Karpas-422 (cell line): ENCODE measurements around the gene SEMA7A. TPM values are rescaled to one million over a fixed set of nuclear protein-coding genes. Genes with fewer than 3 reads are reported as not detected.

Experiments used
- DNase-seq: peaks from one replicate; pipeline ENCODE4 v3.0.0-alpha.2; 2015
- H2AFZ ChIP-seq: fragments of 200-600 bp; sonication (generic); 2 replicates; pipeline ENCODE4 v1.6.1; 2014; ENCODE audit warnings: antibody characterized with exemption, low read length, mixed read lengths
- H3K27ac ChIP-seq: fragments of 200-600 bp; sonication (generic); 2 replicates; pipeline ENCODE4 v1.5.1; 2014; ENCODE audit warnings: mild to moderate bottlenecking, low read length, moderate library complexity
- H3K27me3 ChIP-seq: fragments of 200-600 bp; sonication (generic); 2 replicates; pipeline ENCODE4 v1.6.1; 2014; ENCODE audit warnings: low read length, mixed read lengths
- H3K36me3 ChIP-seq: fragments of 200-600 bp; sonication (generic); 2 replicates; pipeline ENCODE4 v1.6.1; 2014; ENCODE audit warnings: low read length, mixed read lengths; ENCODE audit not compliant: insufficient read depth
- H3K4me1 ChIP-seq: fragments of 200-600 bp; sonication (generic); 2 replicates; pipeline ENCODE4 v1.6.1; 2014; ENCODE audit warnings: mild to moderate bottlenecking, low read length, mixed read lengths
- H3K4me2 ChIP-seq: fragments of 200-600 bp; sonication (generic); 2 replicates; pipeline ENCODE4 v1.6.1; 2014; ENCODE audit warnings: low read length, low read depth, mild to moderate bottlenecking; ENCODE audit not compliant: poor library complexity, severe bottlenecking
- H3K4me3 ChIP-seq: fragments of 200-600 bp; sonication (generic); 2 replicates; pipeline ENCODE4 v1.5.1; 2014; ENCODE audit warnings: mild to moderate bottlenecking, antibody characterized with exemption, low read length, mixed read lengths
- H3K79me2 ChIP-seq: fragments of 200-600 bp; sonication (generic); 2 replicates; pipeline ENCODE4 v1.6.1; 2014; ENCODE audit warnings: mild to moderate bottlenecking, low read length, mixed read lengths
- H3K9ac ChIP-seq: fragments of 200-600 bp; sonication (generic); 2 replicates; pipeline ENCODE4 v1.6.0; 2014; ENCODE audit warnings: low read length
- H3K9me2 ChIP-seq: fragments of 200-600 bp; sonication (generic), shearing (Covaris generic); replicated peaks from 2 replicates; pipeline ENCODE4 v1.6.0; 2014; ENCODE audit warnings: mild to moderate bottlenecking, low read length, moderate library complexity; ENCODE audit not compliant: insufficient read depth
- H3K9me3 ChIP-seq: fragments of 300-700, 200-600 bp; sonication (generic); 2 replicates; pipeline ENCODE4 v1.6.1; 2014; ENCODE audit warnings: low read length, mixed read lengths
- H4K20me1 ChIP-seq: fragments of 200-600 bp; sonication (generic); 2 replicates; pipeline ENCODE4 v1.6.1; 2014; ENCODE audit warnings: mild to moderate bottlenecking, antibody characterized with exemption, low read length, low read depth; ENCODE audit not compliant: insufficient read depth
- total RNA-seq: library from RNA; depleted of rRNA; stranded (reverse); fragments of >200 nt; shearing (Covaris generic); gene quantifications from 2 replicates; pipeline ENCODE4 v1.2.3, GENCODE V29; 2014; ENCODE audit warnings: low replicate concordance

The SEMA7A gene
- total RNA-seq, 1 experiment from 2014 or later, result 41.6 TPM

GRCh38 chr15:74423431-74424257 lies 10.1 kb downstream of the SEMA7A start:
- Histone ChIP-seq H3K27me3 (no peaks in the 10 kb centered on the region), H2AFZ (no peak overlapping the region), H3K9me3 (no peaks in the 10 kb centered on the region), H3K27ac (no peak overlapping the region), H3K79me2 (peaks cover 12% of the 10 kb centered on the region), H3K36me3 (no peaks in the 10 kb centered on the region), H3K9me2 (no peaks in the 10 kb centered on the region), H3K9ac (no peak overlapping the region), H3K4me3 (no peak overlapping the region), H3K4me2 (no peak overlapping the region), H4K20me1 (peaks cover 61% of the 10 kb centered on the region), H3K4me1 (peaks cover 61% of the 10 kb centered on the region)
- DNase-seq, result no peak

DNA sequence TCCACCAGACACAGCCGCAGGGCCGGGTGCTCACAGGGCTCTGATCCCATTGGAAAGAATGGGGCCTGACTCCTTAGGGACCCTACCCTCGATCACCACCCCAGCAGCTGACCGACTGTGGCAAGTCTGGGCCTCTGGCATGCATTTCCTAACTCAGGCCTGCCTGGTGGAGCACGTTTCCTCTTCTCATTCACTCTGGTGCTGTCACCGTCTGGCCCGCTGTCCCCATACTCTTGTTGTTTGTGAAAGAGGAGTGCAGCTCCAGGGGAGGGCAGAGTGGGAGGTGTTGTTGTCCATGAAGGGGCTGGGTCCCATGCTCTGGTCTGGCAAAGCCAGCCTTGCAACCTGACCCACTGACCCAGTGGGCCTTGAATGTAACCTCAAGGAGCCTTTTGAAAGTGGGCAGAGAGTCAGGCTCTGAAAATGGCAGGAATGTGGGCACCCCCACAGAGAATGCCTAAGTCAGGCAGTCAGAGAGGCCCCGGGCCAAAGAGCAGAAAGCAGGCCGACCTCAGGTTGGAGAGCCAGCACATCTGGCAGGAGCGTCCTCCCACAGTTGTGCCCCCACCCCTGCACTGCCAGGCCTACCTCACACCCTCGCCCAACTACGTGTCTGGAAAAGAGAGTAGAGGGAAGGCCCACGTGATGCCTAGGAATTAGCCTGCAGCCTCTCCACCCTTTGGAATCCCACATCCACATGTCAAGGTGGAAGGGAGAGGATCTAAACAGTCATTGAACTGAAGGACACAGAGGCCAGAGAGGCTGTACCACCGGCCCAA lies 10.9 kb downstream of the SEMA7A start:
- no peak for DNase-seq
- Histone ChIP-seq H4K20me1 (peaks cover 61% of the 10 kb centered on the region), H3K36me3 (no peaks in the 10 kb centered on the region), H3K4me1 (peaks cover 65% of the 10 kb centered on the region), H3K4me2 (no peak overlapping the region), H3K9me3 (no peaks in the 10 kb centered on the region), H3K27ac (no peak overlapping the region), H3K79me2 (peaks cover 7% of the 10 kb centered on the region), H2AFZ (no peak overlapping the region), H3K4me3 (no peak overlapping the region), H3K9me2 (no peaks in the 10 kb centered on the region), H3K9ac (peak overlapping the region; percentile 4; the same call in 1 of the 2 replicates), H3K27me3 (no peaks in the 10 kb centered on the region)

DNA sequence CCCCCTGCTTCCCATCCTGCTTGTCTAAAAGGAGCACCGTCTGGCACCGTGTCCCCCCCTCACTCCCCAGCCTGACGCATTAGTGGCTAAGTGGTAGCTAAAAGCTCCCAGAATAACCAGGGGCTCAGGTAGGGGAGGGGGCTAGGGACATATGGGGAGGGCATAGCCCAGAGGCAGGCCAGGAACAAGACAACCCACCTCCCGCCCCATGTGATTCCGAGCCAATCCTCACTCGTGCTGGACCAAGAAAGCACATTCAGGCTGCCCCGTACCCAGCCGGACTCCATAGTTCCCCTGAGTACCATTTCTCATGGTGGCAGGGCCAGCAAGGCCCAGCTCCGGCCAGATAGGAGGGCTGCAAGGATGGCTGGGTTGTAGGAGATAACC lies 11.5 kb downstream of the SEMA7A start:
- peaks cover 71% of the 10 kb centered on the region for H3K4me1 ChIP-seq
- no peaks in the 10 kb centered on the region for H3K27me3 ChIP-seq
- H3K79me2 ChIP-seq, result peaks cover 5% of the 10 kb centered on the region; the same call in 1 of the 2 replicates
- no peaks in the 10 kb centered on the region; the same call in 1 of the 2 replicates for H3K36me3 ChIP-seq
- peaks cover 61% of the 10 kb centered on the region for H4K20me1 ChIP-seq
- no peak for DNase-seq
- H3K4me2 ChIP-seq, result no peak overlapping the region
- H3K9me3 ChIP-seq, result no peaks in the 10 kb centered on the region
- H3K4me3 ChIP-seq, result no peak overlapping the region
- H3K9me2 ChIP-seq, result no peaks in the 10 kb centered on the region
- H3K9ac ChIP-seq, result peak overlapping the region; percentile 4; the same call in 1 of the 2 replicates
- no peak overlapping the region for H2AFZ ChIP-seq
- no peak overlapping the region for H3K27ac ChIP-seq

DNA sequence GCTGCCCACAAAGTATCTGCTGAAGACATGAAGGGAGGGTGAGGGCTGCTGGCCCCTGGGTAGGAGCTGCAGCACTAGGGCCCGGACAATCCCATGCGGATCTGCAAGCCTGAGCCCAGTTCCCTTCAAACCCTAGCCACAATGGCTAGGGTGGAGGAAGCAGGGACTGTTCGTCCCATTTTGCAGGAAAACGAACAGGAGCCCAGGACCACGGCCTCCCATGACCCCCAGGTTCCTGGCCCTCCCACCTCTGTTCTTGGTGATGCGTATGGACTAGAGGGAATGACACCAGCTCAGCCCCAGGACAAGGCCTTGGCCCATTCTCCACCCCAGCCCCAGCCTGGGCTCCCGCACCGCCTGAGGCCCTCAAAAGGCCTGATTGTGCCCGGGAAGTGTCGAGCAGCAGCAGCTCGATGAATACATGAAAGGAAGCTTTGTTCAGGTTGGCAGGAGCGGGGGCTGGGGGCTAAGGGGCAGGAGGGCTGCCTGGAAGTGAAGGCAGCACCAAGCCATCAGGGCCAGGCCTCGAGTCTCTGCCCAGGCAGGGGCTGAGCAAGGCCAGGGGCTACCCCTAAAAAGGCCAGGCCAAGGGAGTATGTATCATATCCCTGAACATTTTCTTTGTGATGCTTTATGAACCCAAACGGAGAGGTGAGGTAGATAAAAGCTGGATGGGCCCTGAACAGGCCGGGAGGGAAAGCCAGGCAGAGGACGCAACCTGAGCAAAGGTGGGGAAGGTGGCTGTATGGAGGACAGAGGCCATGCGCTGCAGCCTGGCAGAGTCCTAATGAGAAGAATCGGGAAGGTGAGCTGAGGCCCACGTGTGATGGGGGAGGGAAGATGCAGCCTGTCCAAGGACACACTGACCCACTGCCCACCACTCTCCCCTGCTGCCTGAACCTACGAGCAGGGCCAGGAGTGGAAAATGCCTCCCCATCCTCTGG lies 12.2 kb downstream of the SEMA7A start:
- Histone ChIP-seq H3K4me3 (no peak overlapping the region), H3K79me2 (peaks cover 5% of the 10 kb centered on the region; the same call in 1 of the 2 replicates), H2AFZ (no peak overlapping the region), H3K27ac (no peak overlapping the region), H3K4me2 (no peak overlapping the region), H3K4me1 (peaks cover 78% of the 10 kb centered on the region), H3K27me3 (no peaks in the 10 kb centered on the region), H3K9me3 (no peaks in the 10 kb centered on the region), H4K20me1 (peaks cover 61% of the 10 kb centered on the region), H3K36me3 (no peaks in the 10 kb centered on the region; the same call in 1 of the 2 replicates), H3K9ac (no peak overlapping the region), H3K9me2 (no peaks in the 10 kb centered on the region)
- DNase-seq, result no peak

DNA sequence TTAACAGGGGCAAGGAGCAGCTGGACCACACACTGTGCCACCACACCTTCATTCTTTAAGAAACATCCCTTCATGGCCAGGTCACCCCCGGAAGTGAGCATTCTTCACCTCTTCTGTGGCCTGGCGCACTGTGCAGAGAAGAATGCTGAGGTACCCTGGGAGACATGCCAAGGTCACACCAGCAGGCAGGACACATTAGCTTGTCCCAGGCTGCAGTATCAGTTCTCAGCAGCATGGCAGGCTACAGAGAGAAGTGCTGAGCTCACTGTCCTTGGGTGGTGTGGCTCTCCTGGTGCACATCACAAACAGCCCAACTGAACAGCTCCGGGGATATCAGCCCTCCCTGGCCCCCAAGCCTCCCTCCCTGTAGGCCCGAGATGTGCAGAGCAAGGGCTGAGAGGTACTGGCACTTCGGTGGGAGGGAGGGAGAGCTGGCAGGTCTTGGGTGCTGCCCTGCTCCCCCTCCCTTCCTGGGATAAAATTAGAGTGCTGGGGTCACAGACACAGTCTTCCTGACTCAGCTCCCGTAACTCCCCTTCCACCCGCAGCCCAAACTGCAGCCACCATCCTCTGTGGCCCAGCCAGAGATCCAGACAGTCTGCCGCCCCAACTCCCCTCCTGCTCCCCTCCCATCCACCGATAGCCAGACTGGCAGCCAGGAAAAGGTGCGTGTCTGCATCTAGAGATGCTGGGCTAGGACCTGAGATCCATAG lies 13.4 kb downstream of the SEMA7A start:
- no peaks in the 10 kb centered on the region for H3K9me3 ChIP-seq
- no peak for DNase-seq
- H3K4me2 ChIP-seq, result no peak overlapping the region
- peaks cover 5% of the 10 kb centered on the region; the same call in 1 of the 2 replicates for H3K79me2 ChIP-seq
- H4K20me1 ChIP-seq, result peaks cover 66% of the 10 kb centered on the region
- peaks cover 85% of the 10 kb centered on the region for H3K4me1 ChIP-seq
- H3K4me3 ChIP-seq, result no peak overlapping the region
- H3K9ac ChIP-seq, result no peak overlapping the region
- H3K27ac ChIP-seq, result no peak overlapping the region
- no peaks in the 10 kb centered on the region for H3K27me3 ChIP-seq
- no peaks in the 10 kb centered on the region; the same call in 1 of the 2 replicates for H3K36me3 ChIP-seq
- no peak overlapping the region for H2AFZ ChIP-seq
- no peaks in the 10 kb centered on the region for H3K9me2 ChIP-seq

DNA sequence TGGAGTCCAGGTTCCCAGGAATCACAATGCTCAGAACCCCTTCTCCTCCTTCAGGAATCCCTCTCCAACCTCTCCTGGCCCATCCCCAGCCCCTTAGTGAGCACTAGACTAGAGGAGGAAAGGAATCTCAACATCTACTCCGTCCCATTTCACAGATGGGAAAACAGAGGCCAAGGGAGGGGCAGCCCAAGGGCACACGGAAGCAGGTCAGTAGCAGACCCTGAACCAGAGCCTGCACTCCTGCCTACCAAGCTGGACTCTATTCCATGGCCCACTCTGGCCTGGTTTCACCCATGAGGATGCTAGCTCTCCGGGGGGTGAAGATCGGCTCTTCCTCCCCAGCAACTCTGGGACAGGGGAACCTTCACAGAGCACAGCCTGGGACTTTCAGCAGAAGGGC lies 14.3 kb downstream of the SEMA7A start:
- H3K36me3 ChIP-seq, result no peaks in the 10 kb centered on the region; the same call in 1 of the 2 replicates
- H3K9me3 ChIP-seq, result no peaks in the 10 kb centered on the region
- H3K4me2 ChIP-seq, result no peak overlapping the region
- no peak overlapping the region for H3K27ac ChIP-seq
- no peak overlapping the region for H3K4me3 ChIP-seq
- H3K9me2 ChIP-seq, result no peaks in the 10 kb centered on the region
- H2AFZ ChIP-seq, result no peak overlapping the region
- peaks cover 58% of the 10 kb centered on the region for H4K20me1 ChIP-seq
- peaks cover 5% of the 10 kb centered on the region; the same call in 1 of the 2 replicates for H3K79me2 ChIP-seq
- H3K27me3 ChIP-seq, result no peaks in the 10 kb centered on the region
- no peak overlapping the region for H3K9ac ChIP-seq
- H3K4me1 ChIP-seq, result peaks cover 87% of the 10 kb centered on the region
- DNase-seq, result no peak

GRCh38 chr15:74418575-74419338 lies 15.0 kb downstream of the SEMA7A start:
- peaks cover 84% of the 10 kb centered on the region for H3K4me1 ChIP-seq

More at GRCh38 chr15:74418575-74419338, 15.0 kb downstream of the SEMA7A start:
- Histone ChIP-seq H3K4me3 (no peak overlapping the region), H3K9me3 (no peaks in the 10 kb centered on the region), H3K9me2 (no peaks in the 10 kb centered on the region), H3K79me2 (peaks cover 5% of the 10 kb centered on the region; the same call in 1 of the 2 replicates), H3K27me3 (no peaks in the 10 kb centered on the region), H4K20me1 (peaks cover 58% of the 10 kb centered on the region), H3K4me2 (no peak overlapping the region), H3K27ac (no peak overlapping the region), H3K36me3 (no peaks in the 10 kb centered on the region; the same call in 1 of the 2 replicates), H2AFZ (no peak overlapping the region), H3K9ac (no peak overlapping the region)
- DNase-seq, result no peak
